NCI-H1417 (cell line): ENCODE measurements around the gene SOCS2.
A peak's percentile ranks its signal among the peaks of the same experiment; 100 is the strongest.
"Not testable (repeated sequence)": the region's sequence is repeated elsewhere in the genome, so short reads cannot be mapped to it uniquely, and the experiment has no call there.

Source experiments
- DNase-seq, 3 experiments: peaks; one replicate each; lab custom pipeline; 2025; lab: John Stamatoyannopoulos, UW

The SOCS2 gene

DNA sequence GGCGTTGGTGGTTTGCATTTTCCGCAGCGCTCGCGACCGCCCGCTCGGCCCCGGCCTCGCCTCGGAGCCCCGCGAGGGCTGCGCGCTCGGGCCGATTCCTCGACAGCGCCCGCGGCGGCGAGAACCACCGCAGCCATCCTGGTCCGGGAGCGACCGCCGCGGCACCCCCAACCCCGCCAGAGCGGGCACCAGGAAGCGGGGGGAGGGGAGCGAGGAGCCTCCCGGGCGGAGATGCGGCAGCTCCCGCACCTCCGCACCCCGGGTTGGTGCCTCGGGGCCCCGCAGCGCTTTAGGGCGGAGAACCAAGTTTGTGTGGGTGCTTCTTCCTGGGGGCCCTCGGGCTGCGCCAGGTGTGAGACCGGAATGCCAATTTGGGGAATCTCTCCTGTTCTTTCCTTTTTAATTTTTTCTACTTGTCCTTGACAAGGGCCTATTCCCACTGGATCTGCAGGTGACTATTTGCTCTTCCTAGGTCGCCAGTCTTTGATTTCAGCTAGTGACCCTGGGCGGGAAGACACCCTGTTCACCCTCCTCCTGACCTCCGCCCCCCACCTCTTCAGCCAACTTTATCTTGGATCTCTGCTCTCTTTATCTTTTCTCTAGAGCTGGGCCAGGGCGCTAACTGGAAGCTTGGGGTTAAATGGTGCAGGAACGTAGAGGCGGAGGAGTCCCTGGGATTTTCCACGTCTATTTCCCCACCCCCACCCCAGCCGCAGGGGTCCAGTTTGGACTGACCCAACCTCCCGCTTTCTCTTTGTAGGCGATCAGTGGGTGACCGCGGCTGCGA is at the start of gene SOCS2:
Gene SOCS2 (plus strand): TSS at position 751 of the 787 bp plus-strand sequence. CDS start 223 bp downstream, outside the sequence.
- peak; percentile 16 to 82 (median 76) for DNase-seq

GRCh38 chr12:93524386-93525133 is 47.9 kb upstream of the SOCS2 start:
- no peak for DNase-seq

- DNase-seq: peak in 1 of 3 experiments; percentile 40
These were observed 45.6 kb upstream of the SOCS2 start for GRCh38 chr12:93526786-93527428.

DNA sequence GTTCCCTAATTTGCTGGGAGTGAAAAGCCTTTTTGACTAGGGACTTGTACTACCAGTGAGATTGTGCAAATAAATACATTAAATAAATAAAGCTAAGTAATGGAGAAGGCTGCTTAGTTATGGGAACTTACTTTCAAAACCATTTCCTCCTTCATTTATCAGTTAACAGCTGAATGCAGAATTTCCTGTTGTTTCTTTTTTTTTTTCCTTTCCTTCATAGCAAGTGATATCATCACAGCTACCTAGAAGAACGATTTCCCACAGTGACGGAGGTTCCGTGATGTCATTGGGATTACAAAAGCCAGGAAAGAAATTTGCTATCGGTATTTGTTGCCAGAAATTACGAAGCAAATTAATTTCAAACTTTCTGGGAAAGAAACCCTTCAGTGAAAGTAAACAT is 42.1 kb upstream of the SOCS2 start:
- no peak for DNase-seq

DNA sequence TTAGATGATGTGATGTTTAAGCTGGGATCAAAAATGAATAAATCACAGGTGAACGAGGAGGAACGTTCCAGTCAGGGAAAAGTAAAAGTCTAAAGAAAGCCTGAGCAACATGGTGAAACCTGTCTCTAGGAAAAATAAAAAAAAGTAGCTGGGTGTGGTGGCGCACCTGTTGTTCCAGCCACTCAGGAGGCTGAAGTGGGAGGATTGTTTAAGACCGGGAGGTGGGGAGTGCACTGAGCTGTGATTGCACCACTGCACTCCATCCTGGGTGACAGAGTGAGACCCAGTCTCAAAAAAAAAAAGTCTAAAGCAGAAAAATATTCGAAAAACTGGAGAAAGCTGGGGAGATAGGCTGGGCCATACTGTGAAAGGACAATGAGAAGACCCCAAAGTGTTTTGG is 39.2 kb upstream of the SOCS2 start:
- no peak for DNase-seq

GRCh38 chr12:93536111-93536765 is 36.2 kb upstream of the SOCS2 start:
- no peak for DNase-seq

GRCh38 chr12:93536766-93537488 is 35.5 kb upstream of the SOCS2 start:
- DNase-seq: no peak

- DNase-seq: no peak
These were observed 34.7 kb upstream of the SOCS2 start for GRCh38 chr12:93537769-93538168.

DNA sequence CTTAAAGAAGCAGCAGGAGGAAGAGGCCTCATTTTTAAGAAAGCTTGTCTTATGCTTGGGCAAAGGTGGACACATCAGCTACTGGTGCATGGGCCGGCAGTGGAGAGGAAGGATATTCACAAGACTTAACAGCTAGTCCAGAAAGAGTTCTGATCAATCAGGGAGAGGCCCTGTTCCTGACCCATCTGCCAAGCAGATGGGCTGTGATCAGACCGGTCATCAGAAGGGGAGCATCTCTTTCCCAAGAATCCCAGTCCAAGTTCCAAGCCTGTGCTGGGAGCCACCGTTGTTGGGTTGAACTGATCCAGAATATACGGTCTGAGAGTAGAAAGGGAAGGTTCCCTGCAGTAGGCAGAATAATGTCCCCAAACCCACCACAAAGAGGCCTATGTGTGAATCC is 32.7 kb upstream of the SOCS2 start:
- no peak for DNase-seq

DNA sequence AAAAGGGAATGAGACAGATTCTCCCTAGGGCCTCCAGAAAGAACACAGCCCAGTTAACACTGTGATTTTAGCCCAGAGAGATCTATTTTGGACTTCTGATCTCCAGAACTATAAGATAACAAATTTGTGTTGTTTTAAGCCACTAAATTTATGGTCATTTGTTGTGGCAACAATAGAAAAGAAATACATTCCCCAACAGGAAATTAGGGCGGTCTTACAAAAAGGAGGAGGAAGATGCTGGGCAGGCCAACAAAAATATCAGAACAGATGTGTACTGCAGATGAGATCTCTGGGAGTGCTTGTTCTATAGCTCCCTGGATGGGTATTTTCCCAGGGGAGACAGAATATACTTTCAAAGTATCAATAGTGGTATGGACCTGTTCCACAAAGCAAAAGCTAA is 32.0 kb upstream of the SOCS2 start:
- no peak for DNase-seq

GRCh38 chr12:93541578-93542225 is 30.8 kb upstream of the SOCS2 start:
- no peak for DNase-seq

DNA sequence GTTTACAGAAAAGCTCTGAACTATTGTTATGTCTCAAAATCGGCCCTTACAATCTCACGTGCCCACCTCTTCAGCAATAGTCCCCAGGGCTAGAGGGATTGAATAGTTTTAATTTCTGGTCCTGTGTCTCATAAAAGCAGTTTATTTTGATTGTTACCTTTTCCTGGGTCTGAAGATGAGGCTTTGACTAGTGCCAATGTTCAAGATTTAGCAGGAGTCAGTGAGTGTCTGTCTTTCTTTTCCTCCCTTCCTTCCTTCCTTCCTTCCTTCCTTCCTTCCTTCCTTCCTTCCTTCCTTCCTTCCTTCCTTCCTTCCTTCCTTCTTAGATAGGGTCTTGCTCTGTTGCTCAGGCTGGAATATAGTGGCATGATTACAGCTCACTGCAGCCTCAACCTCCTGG is 24.7 kb upstream of the SOCS2 start:
- no peak for DNase-seq

DNA sequence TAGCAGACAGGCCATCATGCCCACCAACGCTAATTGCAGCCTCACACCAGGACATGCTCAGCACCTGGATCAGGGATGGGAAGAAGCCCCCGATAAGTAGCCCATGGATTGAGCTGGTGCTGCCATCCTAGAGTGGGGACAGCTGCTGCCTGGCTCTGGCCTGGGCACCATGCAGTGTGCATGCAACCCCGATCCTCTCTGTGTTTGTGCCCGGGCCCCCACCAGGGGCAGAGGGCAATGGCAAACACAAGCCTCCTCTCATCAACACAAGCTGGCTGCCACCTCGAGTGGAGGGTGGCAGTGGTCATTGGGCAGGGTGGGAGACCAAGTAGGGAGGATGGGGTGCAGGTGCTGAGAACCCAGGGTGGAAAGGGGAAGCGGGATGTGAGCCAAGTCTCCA is 23.3 kb upstream of the SOCS2 start:
- DNase-seq: no peak

DNA sequence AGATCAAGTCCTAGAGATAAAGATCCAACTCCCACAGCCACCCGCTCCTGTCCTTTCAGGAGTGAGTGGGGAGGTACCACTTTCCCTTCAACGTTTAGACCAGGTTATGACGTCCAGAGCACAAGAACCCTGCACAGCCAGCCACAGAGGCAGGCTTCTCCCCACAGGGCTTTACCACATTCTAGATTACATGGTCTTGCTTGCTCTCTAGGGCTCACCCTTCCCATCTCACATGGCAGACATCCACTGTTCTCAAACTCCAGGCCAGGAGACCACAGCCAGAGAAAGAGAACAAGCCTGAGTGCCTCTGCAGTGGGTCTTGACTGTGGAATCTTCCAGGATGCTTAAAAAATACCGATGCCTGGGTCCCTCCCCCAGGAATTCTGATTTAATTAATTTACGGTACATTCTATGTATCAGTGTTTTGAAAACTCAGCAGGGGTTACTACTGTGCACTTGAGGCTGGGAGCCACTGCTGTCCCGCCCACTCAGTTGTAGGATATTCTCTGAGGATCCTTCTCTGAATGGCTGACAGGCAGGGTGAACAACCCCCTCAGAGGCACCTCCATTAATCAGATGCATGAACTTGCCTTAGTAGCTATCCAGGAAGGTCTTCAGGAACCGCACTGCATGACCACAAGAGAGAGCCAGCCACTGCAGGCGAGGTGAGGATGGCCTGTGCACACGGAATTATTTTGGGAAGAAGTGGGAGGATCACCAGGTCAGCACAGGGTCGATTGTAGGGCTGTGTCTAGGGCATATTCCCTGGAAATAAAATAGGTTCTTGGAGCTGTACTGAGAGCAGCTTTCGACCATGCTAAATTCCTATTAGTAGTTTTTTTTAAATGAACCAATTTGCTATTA is 21.5 kb upstream of the SOCS2 start:
- DNase-seq: no peak

GRCh38 chr12:93552427-93552826 is 20.0 kb upstream of the SOCS2 start:
- DNase-seq: no peak

- not testable (repeated sequence) for DNase-seq
These were observed 14.6 kb upstream of the SOCS2 start for GRCh38 chr12:93557879-93558278.

- not testable (repeated sequence) for DNase-seq
These were observed 13.8 kb upstream of the SOCS2 start for GRCh38 chr12:93558685-93559084.

DNA sequence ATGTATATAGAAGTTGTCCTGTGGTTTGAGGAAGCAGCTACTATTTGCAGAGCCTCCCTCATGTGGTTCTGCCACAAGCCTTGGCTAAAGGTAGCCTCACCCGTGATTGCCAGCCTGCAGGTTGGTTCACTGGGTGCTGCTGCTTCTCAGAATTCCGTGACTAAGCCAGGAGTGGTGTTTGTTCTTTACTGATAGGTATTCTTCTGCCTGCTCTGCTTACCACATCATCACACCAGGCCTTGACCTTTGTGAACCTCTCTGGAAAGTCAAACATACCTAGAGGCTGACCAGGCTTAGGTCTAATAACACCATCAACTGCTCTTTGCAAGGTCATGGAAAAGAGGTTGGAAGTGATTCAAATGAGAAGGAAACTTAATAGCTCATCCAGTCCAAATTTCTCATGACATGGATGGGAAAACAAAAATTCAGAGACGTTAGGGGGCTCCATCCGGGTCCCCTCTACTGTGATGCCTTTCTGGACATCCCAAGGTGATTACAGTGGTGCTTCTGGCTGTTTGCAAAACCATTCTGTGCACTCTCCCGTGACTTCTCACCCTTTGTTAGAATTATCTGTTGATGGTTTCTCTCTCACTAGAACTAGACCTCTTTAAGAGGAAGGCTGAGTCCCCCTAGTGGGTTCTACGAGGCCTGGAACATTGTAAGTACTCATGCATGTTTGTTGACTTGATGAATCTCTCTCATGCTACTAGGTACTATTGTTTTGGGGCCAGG is 8.5 kb upstream of the SOCS2 start:
- DNase-seq: peak in 1 of 3 experiments; percentile 16

- DNase-seq: no peak
These were observed 6.7 kb upstream of the SOCS2 start for GRCh38 chr12:93565760-93566159.
